Measurements from ENCODE around the gene UBL4B. TPM values are rescaled to one million over a fixed set of nuclear protein-coding genes. Genes with fewer than 3 reads are reported as not detected.

UBL4B gene
- total and polyA plus RNA-seq, 2 donors (not counting 3 experiments of a cell fraction or from before 2014, with no cell fraction given): not detected

DNA sequence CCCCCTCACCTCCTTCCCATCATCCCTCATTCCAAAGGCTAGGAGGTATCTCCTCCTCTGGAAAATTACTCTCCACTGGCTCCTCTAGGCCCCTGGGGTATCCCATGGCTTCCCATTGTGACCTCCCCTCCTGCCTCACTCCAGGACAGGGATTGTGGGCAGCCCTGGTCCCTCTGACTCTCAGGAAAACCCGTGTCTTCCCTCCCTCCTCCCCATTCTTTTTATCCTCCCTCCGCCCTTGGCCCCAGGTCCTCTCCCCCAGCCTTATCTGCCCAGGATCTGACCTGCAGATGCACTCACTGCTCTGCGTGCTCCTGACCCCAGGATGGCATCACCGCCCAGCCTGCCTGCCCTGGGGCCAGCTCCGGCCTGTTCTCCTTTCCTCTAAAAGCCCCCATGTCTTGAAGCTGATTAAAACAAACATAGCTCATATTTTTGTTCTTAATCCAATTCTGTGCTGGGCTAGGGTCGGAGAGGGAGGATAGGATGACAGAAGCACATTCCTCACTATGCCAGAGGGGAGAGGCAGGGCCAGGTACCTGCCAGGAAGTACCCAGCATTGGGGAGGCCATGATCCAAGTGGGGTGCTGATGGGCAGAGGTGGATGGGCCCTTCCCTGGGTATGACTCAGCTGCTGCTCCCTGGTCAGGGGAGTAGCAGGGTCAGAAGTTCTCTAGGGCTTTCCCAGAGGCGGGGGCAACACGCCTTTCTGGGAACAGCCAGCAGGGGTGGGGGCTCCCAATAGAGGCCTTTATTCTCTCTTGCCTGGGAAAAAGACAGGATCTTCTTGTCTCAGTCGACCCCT, 13.8 kb upstream of the UBL4B start:
- H3K79me2 ChIP-seq (ENCODE audit: control insufficient read depth, insufficient read depth, low read length): no peaks in the 10 kb centered on the region
- intact Hi-C loops (cut with micrococcal nuclease) (no loop called here), dilution Hi-C loops (cut with MboI; ENCODE audit: extremely low pct_ligation_motif_present, low sequenced_read_pairs) (no loop called here)
- no peaks in the 10 kb centered on the region for H3K9me1 ChIP-seq (replicated peaks; ENCODE audit: control insufficient read depth, extremely low read depth, insufficient read depth, low read length)
- BruUV-seq (replicated peaks): no TSS peak
- DNase-seq (ENCODE audit: low read depth, low spot score) (no peak), FAIRE-seq (no peak)
- POLR2A ChIA-PET: no interaction called here
- no peaks in the 10 kb centered on the region for H3K9me3 ChIP-seq (replicated peaks; ENCODE audit: control insufficient read depth, insufficient read depth, low read length)
- no peak for TF ChIP-seq EZH2 (IDR thresholded peaks at IDR 0.05; ENCODE audit: borderline replicate concordance, low read depth, low read length, severe bottlenecking)
- no peak for TF ChIP-seq POLR2AphosphoS5 (IDR thresholded peaks at IDR 0.05; ENCODE audit: insufficient read depth, low read depth, low read length)
- TF ChIP-seq JUN (IDR thresholded peaks at IDR 0.05; ENCODE audit: borderline replicate concordance, insufficient read depth, insufficient read length, low read depth): no peak
- TF ChIP-seq MYC (IDR thresholded peaks at IDR 0.05; ENCODE audit: low read depth, low read length): no peak
- TF ChIP-seq, protein P1, sequence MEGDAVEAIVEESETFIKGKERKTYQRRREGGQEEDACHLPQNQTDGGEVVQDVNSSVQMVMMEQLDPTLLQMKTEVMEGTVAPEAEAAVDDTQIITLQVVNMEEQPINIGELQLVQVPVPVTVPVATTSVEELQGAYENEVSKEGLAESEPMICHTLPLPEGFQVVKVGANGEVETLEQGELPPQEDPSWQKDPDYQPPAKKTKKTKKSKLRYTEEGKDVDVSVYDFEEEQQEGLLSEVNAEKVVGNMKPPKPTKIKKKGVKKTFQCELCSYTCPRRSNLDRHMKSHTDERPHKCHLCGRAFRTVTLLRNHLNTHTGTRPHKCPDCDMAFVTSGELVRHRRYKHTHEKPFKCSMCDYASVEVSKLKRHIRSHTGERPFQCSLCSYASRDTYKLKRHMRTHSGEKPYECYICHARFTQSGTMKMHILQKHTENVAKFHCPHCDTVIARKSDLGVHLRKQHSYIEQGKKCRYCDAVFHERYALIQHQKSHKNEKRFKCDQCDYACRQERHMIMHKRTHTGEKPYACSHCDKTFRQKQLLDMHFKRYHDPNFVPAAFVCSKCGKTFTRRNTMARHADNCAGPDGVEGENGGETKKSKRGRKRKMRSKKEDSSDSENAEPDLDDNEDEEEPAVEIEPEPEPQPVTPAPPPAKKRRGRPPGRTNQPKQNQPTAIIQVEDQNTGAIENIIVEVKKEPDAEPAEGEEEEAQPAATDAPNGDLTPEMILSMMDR (IDR thresholded peaks at IDR 0.05; ENCODE audit: extremely low read depth in 1 of 2, insufficient read depth in 1 of 2, low read depth in 1 of 2, low read length in 2 of 2): no peak
- no peak for TF ChIP-seq FOS (IDR thresholded peaks at IDR 0.05; ENCODE audit: borderline replicate concordance, insufficient read depth, low read length)
- TF ChIP-seq POLR2A (IDR thresholded peaks at IDR 0.05; ENCODE audit: low read depth, low read length): no peak
- TF ChIP-seq GATA2 (IDR thresholded peaks at IDR 0.05; ENCODE audit: insufficient read depth, insufficient read length, low read depth, low read length): no peak
- TF ChIP-seq, protein P2, sequence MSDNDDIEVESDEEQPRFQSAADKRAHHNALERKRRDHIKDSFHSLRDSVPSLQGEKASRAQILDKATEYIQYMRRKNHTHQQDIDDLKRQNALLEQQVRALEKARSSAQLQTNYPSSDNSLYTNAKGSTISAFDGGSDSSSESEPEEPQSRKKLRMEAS (IDR thresholded peaks at IDR 0.05; ENCODE audit: insufficient read depth, insufficient read length): no peak
- peaks cover 6 to 8% of the 10 kb centered on the region in 2 experiments for H3K27me3 ChIP-seq (ENCODE audit: control insufficient read depth in 2 of 2, insufficient read depth in 2 of 2, low read length in 2 of 2)
- H4K20me1 ChIP-seq (replicated peaks; ENCODE audit: control insufficient read depth, extremely low read depth, insufficient read depth, low read length): no peaks in the 10 kb centered on the region
- no peaks in the 10 kb centered on the region for H3K36me3 ChIP-seq (ENCODE audit: control insufficient read depth in 2 of 2, extremely low read depth in 1 of 2, insufficient read depth in 2 of 2, low read length in 2 of 2)
- H3K4me3 ChIP-seq (replicated peaks in 1 of 3; ENCODE audit: insufficient read depth in 1 of 3, low read depth in 1 of 3, low read length in 3 of 3): no peak overlapping the region
- H3K4me1 ChIP-seq (ENCODE audit: control insufficient read depth, extremely low read depth, insufficient read depth, low read length): no peaks in the 10 kb centered on the region
- no peak overlapping the region for H2AFZ ChIP-seq (ENCODE audit: low read depth, low read length)
- H3K27ac ChIP-seq (ENCODE audit: insufficient read depth, low read depth, low read length): no peak overlapping the region
- CTCF ChIA-PET: interaction anchor here (0.7 to 13.7 kb wide), 3 partner anchors 7 to 16 kb away, joined by 4 to 272 read pairs (median 15); no protein-coding TSS in a partner anchor
- no peak overlapping the region for H3K9ac ChIP-seq (replicated peaks; ENCODE audit: extremely low read depth, insufficient read depth, low read length)
- H3K4me2 ChIP-seq (ENCODE audit: insufficient read depth, low read length): no peak overlapping the region

Data from endothelial cell of umbilical vein (primary cell).